Measurements from ENCODE around the gene MYO10.
A peak's percentile ranks its signal among the peaks of the same experiment; 100 is the strongest.

The MYO10 gene

GRCh38 chr5:16943846-16944678 is 8.0 kb upstream of the MYO10 start:
- no peak for DNase-seq (ENCODE audit: low read depth)

GRCh38 chr5:16937503-16938161 is 1.5 kb upstream of the MYO10 start:
- DNase-seq (ENCODE audit: low read depth) = no peak

DNA sequence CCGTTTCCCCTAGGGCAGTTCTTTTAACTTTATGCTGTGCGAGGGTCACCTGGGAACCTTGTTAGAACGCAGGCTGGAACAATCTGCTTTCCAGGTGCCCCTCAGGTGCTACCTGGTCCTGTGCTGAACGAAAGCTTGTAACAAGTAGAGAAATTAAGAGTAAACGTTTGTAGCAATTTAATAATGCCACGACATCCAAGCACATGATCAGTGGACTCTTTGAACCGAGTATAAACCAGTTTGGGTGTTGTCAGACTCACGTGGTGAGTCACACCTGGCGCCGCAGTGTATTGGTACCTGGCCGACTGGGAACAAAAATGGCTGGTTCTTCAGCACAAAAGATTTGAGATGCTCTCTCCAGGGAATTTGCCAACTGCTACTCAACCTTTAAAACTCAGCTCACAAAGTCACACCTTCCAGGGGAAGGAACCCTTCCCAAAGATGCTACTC is 926 bp upstream of the MYO10 start:
- no peak for DNase-seq (ENCODE audit: low read depth)

- peak; percentile 27 for DNase-seq (ENCODE audit: low read depth)
Measured at GRCh38 chr5:16935231-16936149, 598 bp downstream of the MYO10 start.

GRCh38 chr5:16934677-16935153 is 1.4 kb downstream of the MYO10 start:
- DNase-seq (ENCODE audit: low read depth) = no peak

GRCh38 chr5:16934123-16934522 is 2.0 kb downstream of the MYO10 start:
- no peak for DNase-seq (ENCODE audit: low read depth)

DNA sequence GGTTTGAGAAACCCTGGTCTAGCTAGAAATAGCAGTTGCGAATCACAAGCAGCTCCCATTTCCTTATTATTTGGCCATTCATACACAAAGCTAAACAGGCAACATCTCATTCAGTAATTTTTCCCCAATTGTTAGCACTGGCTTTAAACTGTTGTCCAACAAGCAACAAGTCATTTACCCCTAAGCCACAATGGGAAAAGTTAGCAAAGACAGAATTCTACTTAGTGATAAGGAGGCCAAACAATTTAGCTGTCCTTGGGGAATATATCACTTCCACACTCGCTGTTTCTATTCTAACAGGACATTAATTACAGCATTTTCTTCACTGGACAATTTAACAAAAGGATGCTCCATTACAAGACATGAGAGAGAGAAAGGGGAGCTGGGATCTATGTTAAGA is 2.8 kb downstream of the MYO10 start:
- no peak for DNase-seq (ENCODE audit: low read depth)

GRCh38 chr5:16932401-16932800 is 3.7 kb downstream of the MYO10 start:
- no peak for DNase-seq (ENCODE audit: low read depth)

GRCh38 chr5:16931334-16932110 is 4.6 kb downstream of the MYO10 start:
- DNase-seq (ENCODE audit: low read depth) = no peak

DNA sequence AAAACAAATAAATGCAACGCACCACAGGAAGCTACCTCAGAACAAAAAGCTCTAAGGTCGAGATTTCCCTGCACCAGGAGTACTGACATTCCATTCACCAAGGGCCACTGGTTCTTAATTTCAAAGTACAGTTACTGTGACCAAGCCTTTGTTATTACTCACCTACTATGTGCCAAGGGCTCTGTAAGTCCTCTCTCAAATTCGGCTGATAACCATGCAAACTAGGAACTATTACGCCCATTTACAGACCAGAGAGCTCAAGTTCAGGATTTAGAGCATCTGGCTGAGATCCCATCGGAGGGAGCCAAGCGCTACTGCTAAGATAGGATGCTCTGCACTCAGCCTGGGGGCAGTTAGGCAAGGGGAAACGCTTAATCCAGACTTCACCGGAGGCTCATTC is 5.6 kb downstream of the MYO10 start:
- DNase-seq (ENCODE audit: low read depth) = no peak

DNA sequence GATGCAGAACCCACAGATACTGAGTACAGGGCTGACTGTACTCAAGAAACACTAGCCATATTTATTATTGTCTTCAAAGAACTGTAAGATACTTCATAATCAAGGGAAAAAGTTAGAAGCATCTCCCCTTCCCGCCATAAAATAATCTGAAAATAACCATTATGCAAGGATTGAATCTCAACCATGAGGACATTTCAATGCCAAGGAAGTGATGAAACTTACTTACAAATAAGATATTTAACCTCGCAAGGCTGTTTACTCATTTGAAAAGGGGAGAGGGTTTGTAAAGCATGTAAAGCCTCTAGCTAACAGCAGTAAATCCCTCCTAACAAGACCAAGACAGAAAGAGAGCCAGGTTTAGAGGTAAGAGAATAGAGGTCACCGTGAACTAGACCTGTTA is 6.3 kb downstream of the MYO10 start:
- DNase-seq (ENCODE audit: low read depth) = no peak

- DNase-seq (ENCODE audit: low read depth) = no peak
Measured at GRCh38 chr5:16929347-16929746, 6.7 kb downstream of the MYO10 start.

- DNase-seq (ENCODE audit: low read depth) = no peak
Measured at GRCh38 chr5:16927613-16928012, 8.5 kb downstream of the MYO10 start.

GRCh38 chr5:16926417-16926816 is 9.7 kb downstream of the MYO10 start:
- no peak for DNase-seq (ENCODE audit: low read depth)

DNA sequence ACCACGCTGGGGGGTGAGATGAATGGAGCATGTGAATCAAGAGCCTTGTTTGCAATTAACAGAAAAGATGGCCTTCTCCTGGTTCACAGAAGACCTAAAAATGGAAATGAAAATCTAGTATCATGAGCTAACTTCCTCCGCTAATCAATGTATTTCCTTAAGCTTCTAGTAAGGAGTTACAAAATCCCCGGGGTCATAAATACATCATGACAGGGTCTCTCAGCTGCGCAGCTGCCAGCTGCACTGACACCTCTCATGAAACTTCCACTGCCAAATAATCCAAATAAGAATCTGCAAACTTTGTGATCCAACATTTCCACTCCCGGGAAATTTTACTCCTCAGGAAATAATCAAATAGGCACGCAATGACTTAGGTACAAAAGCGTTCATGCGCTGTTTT is 11.9 kb downstream of the MYO10 start:
- no peak for DNase-seq (ENCODE audit: low read depth)

DNA sequence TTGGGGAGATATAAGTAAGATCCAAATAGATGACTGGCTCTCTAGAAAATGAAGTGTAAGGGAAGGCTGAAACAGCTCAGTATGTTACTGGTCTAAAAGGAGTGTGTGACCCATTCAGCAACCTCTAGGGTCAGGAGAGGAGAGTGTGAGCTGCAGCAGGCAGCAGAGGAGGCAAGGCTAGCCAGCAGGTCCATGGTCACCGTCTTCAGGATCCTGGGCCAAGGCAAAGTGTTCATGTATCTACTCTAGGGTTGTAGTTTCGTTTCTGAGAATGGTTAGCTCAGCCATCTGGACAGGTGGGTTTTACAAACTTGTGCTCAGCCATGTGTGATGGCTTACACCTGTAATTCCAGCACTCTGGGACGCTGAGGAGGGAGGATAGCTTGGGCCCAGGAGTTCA is 13.7 kb downstream of the MYO10 start:
- DNase-seq (ENCODE audit: low read depth) = no peak

GRCh38 chr5:16921211-16921610 is 14.9 kb downstream of the MYO10 start:
- DNase-seq (ENCODE audit: low read depth) = no peak

- DNase-seq (ENCODE audit: low read depth) = no peak
Measured at GRCh38 chr5:16920109-16920816, 15.8 kb downstream of the MYO10 start.

GRCh38 chr5:16918891-16919671 is 17.0 kb downstream of the MYO10 start:
- no peak for DNase-seq (ENCODE audit: low read depth)

- no peak for DNase-seq (ENCODE audit: low read depth)
Measured at GRCh38 chr5:16918156-16918555, 17.9 kb downstream of the MYO10 start.

Measured in stimulated activated CD4-positive, alpha-beta T cell treated with anti-CD3 and anti-CD28 coated beads, Interleukin-2, amount 100 ng/mL, for 4 hours (primary cell).